Fibroblast of lung (primary cell): ENCODE measurements around the gene ASTN2. TPM values are rescaled to one million over a fixed set of nuclear protein-coding genes. Genes with fewer than 3 reads are reported as not detected.

Source experiments
- DNase-seq, 2 donors: peaks; one replicate each; pipeline versions ENCODE4 v3.0.0 to v3.0.0-alpha.2; 2010; ENCODE audit warnings: low read depth in 2 of 2
- H2AFZ ChIP-seq: 2 replicates; pipeline ENCODE4 v1.5.1; 2012; ENCODE audit warnings: low read length, control low read depth, inconsistent platforms
- H3K27ac ChIP-seq: 2 replicates; pipeline ENCODE4 v1.5.1; 2011; ENCODE audit warnings: low read length, control low read depth; ENCODE audit not compliant: insufficient read depth
- H3K27me3 ChIP-seq: 2 replicates; pipeline ENCODE4 v1.5.1; 2011; ENCODE audit warnings: mild to moderate bottlenecking, low read length; ENCODE audit not compliant: control insufficient read depth, insufficient read depth
- H3K36me3 ChIP-seq: 2 replicates; pipeline ENCODE4 v1.5.1; 2011; ENCODE audit warnings: low read length; ENCODE audit not compliant: control insufficient read depth, insufficient read depth
- H3K4me1 ChIP-seq: 2 replicates; pipeline ENCODE4 v1.5.1; 2011; ENCODE audit warnings: low read length; ENCODE audit not compliant: control insufficient read depth, insufficient read depth; ENCODE audit errors: extremely low read depth
- H3K4me2 ChIP-seq: 2 replicates; pipeline ENCODE4 v1.5.1; 2011; ENCODE audit warnings: low read length, control low read depth; ENCODE audit not compliant: insufficient read depth; ENCODE audit errors: extremely low read depth
- H3K4me3 ChIP-seq, 4 experiments: fragments of 200-600 bp in 1 of 4; sonication (generic) in 1 of 4; replicated peaks in 1 of 4; 2 replicates each; pipeline ENCODE4 v1.5.1; 2011 to 2016; ENCODE audit warnings: low read length in 4 of 4, low read depth in 3 of 4, mild to moderate bottlenecking in 3 of 4, control low read depth in 2 of 4, inconsistent platforms in 1 of 4, mixed read lengths in 1 of 4; ENCODE audit not compliant: insufficient read depth in 1 of 4; ENCODE audit errors: control extremely low read depth in 1 of 4
- H3K79me2 ChIP-seq: 2 replicates; pipeline ENCODE4 v1.5.1; 2012; ENCODE audit warnings: mild to moderate bottlenecking, low read length, inconsistent platforms; ENCODE audit not compliant: control insufficient read depth, insufficient read depth
- H3K9ac ChIP-seq: 2 replicates; pipeline ENCODE4 v1.5.1; 2011; ENCODE audit warnings: mild to moderate bottlenecking, low read length, control low read depth; ENCODE audit not compliant: insufficient read depth
- H3K9me3 ChIP-seq: 2 replicates; pipeline ENCODE4 v1.5.1; 2012; ENCODE audit warnings: low read depth, low read length; ENCODE audit not compliant: control insufficient read depth, insufficient read depth
- H4K20me1 ChIP-seq: 2 replicates; pipeline ENCODE4 v1.5.1; 2011; ENCODE audit warnings: low read length; ENCODE audit not compliant: control insufficient read depth, insufficient read depth; ENCODE audit errors: extremely low read depth
- CTCF ChIP-seq, 2 donors: IDR thresholded peaks in 1 of 2; conservative IDR thresholded peaks in 1 of 2; 1 replicate in 1 of 2; 2 replicates in 1 of 2; pipeline ENCODE4 v1.5.1; 2011 to 2012; ENCODE audit warnings: low read length in 2 of 2, control low read depth in 1 of 2, inconsistent platforms in 1 of 2, low read depth in 1 of 2, mild to moderate bottlenecking in 1 of 2
- EZH2 ChIP-seq: IDR thresholded peaks from 2 replicates; pipeline ENCODE4 v1.5.1; 2012; ENCODE audit warnings: low read length, control low read depth, mild to moderate bottlenecking; ENCODE audit errors: missing control alignments
- polyA plus RNA-seq, 2 donors: library from polyadenylated mRNA; depleted of rRNA in 1 of 2; stranded (reverse) in 1 of 2; unstranded in 1 of 2; fragments of >200 nt; gene quantifications; 2 replicates each; pipeline ENCODE4 v1.2.1, GENCODE V29; 2011 to 2012; ENCODE audit warnings: missing spikeins in 1 of 2
- total RNA-seq: library from RNA; depleted of rRNA; stranded (reverse); fragments of >200 nt; gene quantifications from 2 replicates; pipeline ENCODE4 v1.2.1, GENCODE V29; 2014

Gene ASTN2
- total and polyA plus RNA-seq, 2 donors (not counting 1 experiment from before 2014, with no cell fraction given) = 2.2 to 19.2 TPM

- Histone ChIP-seq H3K36me3 (no peaks in the 10 kb centered on the region), H3K4me2 (no peak overlapping the region), H3K9ac (no peak overlapping the region), H3K4me1 (no peaks in the 10 kb centered on the region), H3K9me3 (no peaks in the 10 kb centered on the region), H3K79me2 (no peaks in the 10 kb centered on the region), H3K27ac (no peak overlapping the region), H3K4me3 (no peak overlapping the region), H2AFZ (no peak overlapping the region), H4K20me1 (no peaks in the 10 kb centered on the region), H3K27me3 (no peaks in the 10 kb centered on the region)
- TF ChIP-seq CTCF (conservative IDR thresholded peaks at IDR 0.05 in 1 of 2, IDR thresholded peaks at IDR 0.05 in 1 of 2; ENCODE audit: low read depth in 1 of 2, low read length in 2 of 2) (no peak), EZH2 (no peak)
- no peak for DNase-seq
Measured at GRCh38 chr9:116809656-116810055, 605.2 kb downstream of the ASTN2 start.

DNA sequence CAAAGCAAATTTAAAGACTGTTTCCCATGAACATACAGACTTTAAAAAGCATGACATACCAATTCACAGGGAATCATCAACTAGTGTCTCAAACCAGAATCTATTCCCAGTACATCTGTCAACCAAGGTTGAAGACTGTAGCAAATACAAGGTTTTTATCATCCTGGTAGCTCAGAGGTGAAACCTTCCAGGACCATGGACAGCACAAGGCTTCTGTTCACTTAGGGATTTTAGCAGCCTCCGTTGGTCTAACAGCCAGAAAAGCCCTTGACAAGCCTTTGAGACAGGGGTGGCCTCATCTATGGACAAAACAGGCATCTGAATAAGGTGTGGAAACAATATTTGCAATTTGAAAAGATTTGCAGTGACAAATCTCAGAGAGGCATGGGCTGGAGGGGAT, 608.8 kb downstream of the ASTN2 start:
- no peaks in the 10 kb centered on the region for H3K79me2 ChIP-seq
- H3K27ac ChIP-seq = no peak overlapping the region
- no peaks in the 10 kb centered on the region for H4K20me1 ChIP-seq
- H3K36me3 ChIP-seq = no peaks in the 10 kb centered on the region
- no peak for TF ChIP-seq CTCF (conservative IDR thresholded peaks at IDR 0.05 in 1 of 2, IDR thresholded peaks at IDR 0.05 in 1 of 2; ENCODE audit: low read depth in 1 of 2, low read length in 2 of 2)
- no peak for TF ChIP-seq EZH2
- H3K9ac ChIP-seq = no peak overlapping the region
- no peak overlapping the region for H3K4me2 ChIP-seq
- DNase-seq = no peak
- H3K9me3 ChIP-seq = no peaks in the 10 kb centered on the region
- no peak overlapping the region for H3K4me3 ChIP-seq
- H3K4me1 ChIP-seq = no peaks in the 10 kb centered on the region
- no peaks in the 10 kb centered on the region for H3K27me3 ChIP-seq
- H2AFZ ChIP-seq = no peak overlapping the region

GRCh38 chr9:116800885-116801284, 614.0 kb downstream of the ASTN2 start:
- no peak overlapping the region for H3K4me3 ChIP-seq
- no peaks in the 10 kb centered on the region for H3K27me3 ChIP-seq
- TF ChIP-seq CTCF (conservative IDR thresholded peaks at IDR 0.05 in 1 of 2, IDR thresholded peaks at IDR 0.05 in 1 of 2; ENCODE audit: low read depth in 1 of 2, low read length in 2 of 2) = no peak
- TF ChIP-seq EZH2 = no peak
- H3K4me1 ChIP-seq = no peaks in the 10 kb centered on the region
- H3K79me2 ChIP-seq = no peaks in the 10 kb centered on the region
- no peaks in the 10 kb centered on the region for H3K36me3 ChIP-seq
- no peak for DNase-seq
- H4K20me1 ChIP-seq = no peaks in the 10 kb centered on the region
- H3K27ac ChIP-seq = no peak overlapping the region
- H3K9me3 ChIP-seq = no peaks in the 10 kb centered on the region
- H2AFZ ChIP-seq = no peak overlapping the region
- no peak overlapping the region for H3K4me2 ChIP-seq
- no peak overlapping the region for H3K9ac ChIP-seq
